HG02610 (cell line): ENCODE measurements around the gene SLC8B1.

Experiments used
- ATAC-seq: cut with Tn5 transposase; IDR thresholded peaks from one replicate; pipeline ENCODE4 v1.9.1; 2021; ENCODE audit warnings: mild to moderate bottlenecking, moderate library complexity; ENCODE audit not compliant: unreplicated experiment

The SLC8B1 gene

DNA sequence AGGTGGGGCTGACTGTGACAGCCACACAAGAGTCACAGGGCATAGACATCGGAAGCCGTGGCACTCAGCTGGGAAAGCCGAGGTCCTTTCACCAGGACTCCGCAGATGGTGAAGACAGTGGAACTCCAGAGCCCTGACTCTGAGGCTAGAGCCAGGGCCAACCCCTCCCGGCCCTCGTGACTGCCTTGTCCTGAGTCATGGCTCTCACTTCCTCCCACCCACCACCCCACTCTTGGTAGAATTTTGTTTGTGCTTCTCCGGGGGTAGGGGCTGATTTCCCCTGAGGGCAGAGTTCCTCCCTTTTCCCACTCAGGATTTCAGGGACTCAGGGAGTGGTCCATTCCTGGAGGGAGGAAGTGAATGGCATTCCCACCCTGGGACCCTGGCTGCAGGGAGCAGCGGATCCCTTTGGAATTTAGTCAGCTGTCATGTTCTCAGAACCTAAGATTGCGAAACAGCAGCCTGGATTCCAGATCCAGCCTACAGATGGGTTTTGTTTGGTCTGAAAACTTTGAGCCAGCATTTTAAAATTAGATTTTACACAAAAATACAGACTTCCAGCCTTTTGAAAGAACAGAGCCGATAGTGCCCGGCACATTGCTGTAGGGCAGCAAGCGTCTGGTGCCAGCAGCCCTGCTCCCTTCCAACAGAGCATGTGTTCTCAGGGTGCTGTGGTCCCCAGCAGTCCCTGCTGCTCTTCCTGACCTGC, 62.9 kb downstream of the SLC8B1 start:
- ATAC-seq, result no peak

GRCh38 chr12:113271466-113271852, 63.5 kb downstream of the SLC8B1 start:
- no peak for ATAC-seq

DNA sequence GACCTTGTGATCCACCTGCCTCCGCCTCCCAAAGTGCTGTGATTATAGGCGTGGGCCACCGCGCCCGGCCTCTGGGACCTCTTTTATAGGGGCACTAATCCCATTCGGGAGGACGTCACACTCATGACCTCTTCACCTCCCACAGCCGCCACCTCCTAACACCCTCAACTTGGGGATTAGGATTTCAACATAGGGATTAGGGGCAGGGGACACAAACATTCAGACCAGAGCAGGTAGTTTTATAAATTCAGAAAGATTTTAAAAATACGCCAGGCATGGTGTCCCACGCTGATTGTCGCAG, 64.2 kb downstream of the SLC8B1 start:
- ATAC-seq, result no peak

- ATAC-seq, result no peak
Measured at GRCh38 chr12:113269257-113269943, 65.5 kb downstream of the SLC8B1 start.

DNA sequence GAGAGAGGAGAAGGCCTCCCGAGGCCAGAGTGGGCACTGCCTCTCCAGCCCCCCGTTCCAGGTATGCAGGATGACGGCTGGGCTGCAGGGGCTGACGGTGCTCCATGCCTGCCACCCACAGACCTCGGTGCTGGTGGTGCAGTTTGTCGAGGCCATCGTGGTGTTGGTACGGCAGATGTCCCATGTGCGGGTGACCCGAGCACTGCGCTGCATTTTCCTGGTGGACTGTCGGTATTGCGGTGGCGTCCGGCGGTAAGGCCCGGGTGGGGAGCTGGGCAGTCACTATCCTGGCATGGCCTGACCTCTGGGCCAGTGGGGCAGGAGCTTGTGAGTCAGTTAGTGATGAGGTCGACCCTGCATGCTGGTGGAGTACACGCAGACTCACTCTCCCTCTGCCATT, 66.3 kb downstream of the SLC8B1 start:
- ATAC-seq, result no peak

GRCh38 chr12:113268136-113268535, 66.8 kb downstream of the SLC8B1 start:
- ATAC-seq, result no peak

DNA sequence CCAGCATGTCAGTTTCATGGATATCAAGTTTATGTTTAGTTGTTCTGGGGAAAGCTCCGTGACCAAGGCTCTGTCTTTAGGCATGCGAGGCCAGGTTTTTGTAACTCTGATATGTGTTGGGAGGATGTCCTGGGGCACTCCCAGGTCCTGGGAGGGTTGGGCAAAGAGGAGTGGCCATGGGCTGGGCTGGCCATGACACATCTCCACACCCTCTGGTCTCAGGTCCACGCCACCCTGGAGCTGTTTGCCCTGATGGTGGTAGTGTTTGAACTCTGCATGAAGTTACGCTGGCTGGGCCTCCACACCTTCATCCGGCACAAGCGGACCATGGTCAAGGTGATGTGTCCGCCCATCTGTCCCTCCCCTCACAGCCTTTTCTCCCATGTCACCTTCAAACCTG, 67.3 kb downstream of the SLC8B1 start:
- ATAC-seq, result no peak

- no peak for ATAC-seq
Measured at GRCh38 chr12:113266106-113266895, 68.6 kb downstream of the SLC8B1 start.

DNA sequence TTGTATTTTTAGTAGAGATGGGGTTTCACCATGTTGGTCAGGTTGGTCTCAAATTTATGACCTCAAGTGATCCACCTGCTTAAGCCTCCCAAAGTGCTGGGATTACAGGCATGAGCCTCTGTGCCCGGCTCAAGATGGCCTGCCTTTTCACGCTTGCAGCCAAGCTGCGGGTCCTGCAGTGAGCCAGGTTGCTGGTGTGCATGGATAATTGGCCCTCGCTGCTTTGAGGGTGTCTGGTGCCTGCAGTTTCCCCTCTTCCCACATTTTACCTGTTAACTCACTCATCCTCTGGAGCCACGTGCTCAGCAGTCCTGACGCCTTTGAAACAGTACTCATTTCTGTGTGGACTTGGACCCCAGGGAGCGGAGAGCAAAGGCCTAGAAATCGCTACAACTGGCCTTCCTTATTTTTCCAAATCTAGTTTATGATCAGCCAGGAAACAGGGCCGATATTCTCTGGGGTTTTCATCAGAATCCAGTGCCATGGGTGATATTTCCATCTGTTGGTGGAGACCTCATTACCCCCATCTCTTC, 71.4 kb downstream of the SLC8B1 start:
- no peak for ATAC-seq

DNA sequence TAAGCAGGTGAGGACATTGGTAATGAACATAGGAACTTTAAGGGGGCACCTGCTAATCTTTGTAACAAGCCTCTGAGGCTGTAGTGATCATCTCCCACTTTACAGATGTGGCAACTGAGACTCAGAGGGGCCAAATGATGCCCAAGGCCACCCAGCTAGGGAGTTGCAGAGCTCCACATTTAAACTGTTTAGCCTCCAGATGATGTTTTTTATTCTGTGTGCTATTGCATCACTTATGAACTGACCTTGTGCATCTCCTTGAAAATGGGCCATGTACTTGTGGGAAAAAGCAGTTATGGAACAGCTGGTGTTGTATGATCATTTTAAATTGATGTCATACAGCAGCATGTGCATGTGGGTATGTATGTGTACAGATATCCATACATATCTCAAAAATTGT, 72.2 kb downstream of the SLC8B1 start:
- no peak for ATAC-seq

DNA sequence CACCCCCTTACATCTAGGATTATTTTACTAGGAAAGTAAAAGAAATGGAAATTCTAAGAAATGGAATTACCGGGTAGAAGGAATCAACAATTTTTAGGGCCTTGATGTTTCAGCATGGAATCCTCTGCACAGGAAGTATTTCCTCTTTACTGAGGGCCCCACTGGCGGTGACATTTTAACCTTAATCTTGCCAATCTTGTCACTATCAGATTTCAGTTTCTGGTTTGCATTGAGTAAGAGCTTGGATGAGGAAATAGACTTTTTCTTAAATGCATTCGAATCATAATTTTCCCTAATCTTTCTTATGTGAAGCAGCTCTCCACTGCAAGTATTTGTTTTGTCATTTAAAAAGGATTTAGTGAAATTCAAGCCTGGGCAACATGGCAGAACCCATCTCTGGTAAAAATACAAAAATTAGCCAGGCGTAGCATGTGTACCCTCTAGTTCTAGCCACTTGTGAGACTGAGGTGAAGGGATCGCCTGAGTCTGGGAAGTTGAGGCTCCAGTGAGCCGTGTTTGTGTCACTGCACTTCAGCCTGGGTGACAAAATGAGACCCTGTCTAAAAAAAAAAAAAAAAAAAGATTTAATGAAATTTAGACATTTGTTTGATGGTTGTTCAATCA, 73.0 kb downstream of the SLC8B1 start:
- ATAC-seq, result no peak

DNA sequence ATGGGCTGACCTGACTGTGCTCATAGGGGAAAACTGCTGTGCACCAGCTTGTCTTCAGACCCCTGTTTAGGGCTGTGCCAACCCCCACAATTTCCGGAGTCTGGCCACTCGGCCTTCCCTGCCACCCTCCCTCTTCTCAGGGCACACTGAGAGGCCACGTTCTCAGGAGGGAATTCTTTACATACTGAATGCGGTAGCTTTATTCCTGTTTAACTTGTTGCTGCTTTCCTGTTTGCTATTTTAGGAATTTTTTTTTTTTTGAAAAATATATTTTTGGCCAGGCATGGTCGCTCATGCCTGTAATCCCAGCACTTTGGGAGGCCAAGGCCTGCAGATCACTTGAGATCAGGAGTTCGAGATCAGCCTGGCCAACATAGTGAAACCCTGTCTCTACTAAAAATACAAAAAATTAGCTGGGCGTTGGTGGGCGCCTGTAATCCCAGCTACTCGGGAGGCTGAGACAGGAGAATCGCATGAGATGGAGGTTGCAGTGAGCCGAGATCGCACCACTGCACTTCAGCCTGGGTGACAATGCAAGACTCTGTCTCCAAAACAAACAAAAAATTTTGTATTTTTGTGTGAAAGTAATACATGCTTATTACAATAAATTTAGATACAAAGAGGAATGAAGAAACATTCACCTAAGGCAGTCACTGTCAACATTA, 74.1 kb downstream of the SLC8B1 start:
- ATAC-seq, result no peak

- ATAC-seq, result no peak
Measured at GRCh38 chr12:113260127-113260526, 74.8 kb downstream of the SLC8B1 start.

DNA sequence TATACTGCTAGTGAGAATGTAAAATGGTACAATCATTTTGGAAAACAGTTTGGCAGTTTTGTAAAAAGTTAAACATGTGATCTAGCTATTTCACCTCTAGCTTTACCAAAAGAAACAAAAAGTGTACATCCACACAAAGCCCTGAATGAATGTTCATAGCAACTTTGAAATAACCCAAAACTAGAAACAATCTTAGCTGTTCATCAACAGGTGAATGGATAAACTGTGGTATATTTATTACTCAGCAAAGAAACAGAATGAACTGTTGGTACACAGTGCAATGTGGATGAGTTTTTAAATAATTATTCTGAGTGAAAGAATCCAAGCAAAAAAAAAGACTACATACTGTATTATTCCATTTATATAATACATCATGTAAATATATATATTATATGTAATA, 77.3 kb downstream of the SLC8B1 start:
- no peak for ATAC-seq

- no peak for ATAC-seq
Measured at GRCh38 chr12:113254298-113254697, 80.6 kb downstream of the SLC8B1 start.

DNA sequence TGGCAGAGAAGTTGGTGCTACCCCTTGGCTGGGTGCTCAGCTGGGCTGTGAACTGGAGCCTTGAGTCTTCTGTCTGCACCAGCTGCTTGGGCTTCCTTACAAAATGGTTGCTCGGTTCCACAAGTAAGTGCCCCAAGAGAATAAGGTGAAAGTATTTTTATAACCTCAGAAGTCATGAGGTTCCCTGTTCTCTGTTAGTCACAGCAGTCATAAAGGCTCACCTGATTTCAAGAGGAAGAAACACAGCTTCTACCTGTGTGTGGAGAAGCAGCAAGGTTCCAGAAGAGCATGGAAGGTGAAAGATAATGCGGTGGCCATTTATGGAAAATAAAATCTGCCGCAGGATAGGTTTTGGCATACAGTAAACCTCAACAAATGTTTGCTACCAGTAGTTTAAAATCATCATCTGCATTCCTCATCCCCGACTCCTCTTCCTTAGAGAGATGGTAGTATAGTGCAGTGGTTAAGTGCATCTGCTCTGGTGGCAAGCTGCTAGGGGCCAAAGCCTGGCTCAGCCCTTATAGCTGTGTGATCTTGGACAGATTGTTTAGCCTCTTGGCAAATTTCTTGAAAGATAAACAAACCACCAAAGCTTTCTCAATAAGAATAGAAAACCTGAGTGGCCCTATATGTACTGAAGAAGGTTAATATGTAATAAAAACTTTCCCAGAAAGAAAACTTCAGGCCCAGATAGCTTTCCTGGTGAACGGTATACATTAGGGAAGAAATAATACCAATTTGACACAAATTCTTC, 81.2 kb downstream of the SLC8B1 start:
- ATAC-seq, result no peak

DNA sequence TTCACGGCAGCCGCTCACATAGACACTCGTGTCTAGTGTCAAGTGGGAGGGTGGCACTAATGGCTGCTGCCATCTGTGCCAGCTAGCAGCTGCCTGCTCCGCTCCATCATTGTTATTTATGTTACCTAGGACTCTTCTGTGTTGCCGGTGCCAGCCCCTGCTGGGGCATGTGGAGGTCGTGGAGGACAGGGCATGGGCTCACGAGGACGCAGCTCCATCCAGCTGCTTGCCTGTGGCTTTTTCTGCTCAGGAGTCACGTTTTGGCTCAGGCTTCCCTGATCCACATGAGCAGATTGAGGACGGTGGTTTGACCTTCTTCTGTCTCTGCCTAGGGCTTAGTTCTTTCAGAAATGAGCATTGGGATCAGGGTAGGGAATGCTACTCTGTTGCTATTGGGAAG, 82.4 kb downstream of the SLC8B1 start:
- no peak for ATAC-seq

GRCh38 chr12:113251404-113252070, 83.4 kb downstream of the SLC8B1 start:
- ATAC-seq, result no peak

DNA sequence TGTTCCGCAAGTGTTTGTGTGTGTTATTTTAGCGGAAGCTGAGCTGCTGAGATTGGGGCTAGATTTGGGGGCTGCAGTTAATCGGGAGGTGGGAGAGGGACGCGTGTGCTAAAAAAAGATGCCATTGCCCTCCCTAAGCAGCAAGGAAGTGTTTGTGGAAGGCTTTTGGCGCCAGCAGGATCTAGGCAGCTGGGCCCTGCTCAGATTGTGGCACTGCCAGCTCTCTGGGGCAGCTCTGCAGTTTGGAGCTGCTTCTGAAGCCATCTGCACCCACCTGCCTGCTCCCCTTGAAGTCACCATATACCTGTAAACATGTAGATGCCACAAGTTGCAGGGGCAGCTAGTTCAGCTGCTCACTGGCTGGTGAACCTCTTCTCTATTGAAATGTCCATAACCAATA, 84.9 kb downstream of the SLC8B1 start:
- no peak for ATAC-seq

- no peak for ATAC-seq
Measured at GRCh38 chr12:113249546-113249945, 85.4 kb downstream of the SLC8B1 start.
